ENCODE data around the gene SLC49A3.

The SLC49A3 gene

DNA sequence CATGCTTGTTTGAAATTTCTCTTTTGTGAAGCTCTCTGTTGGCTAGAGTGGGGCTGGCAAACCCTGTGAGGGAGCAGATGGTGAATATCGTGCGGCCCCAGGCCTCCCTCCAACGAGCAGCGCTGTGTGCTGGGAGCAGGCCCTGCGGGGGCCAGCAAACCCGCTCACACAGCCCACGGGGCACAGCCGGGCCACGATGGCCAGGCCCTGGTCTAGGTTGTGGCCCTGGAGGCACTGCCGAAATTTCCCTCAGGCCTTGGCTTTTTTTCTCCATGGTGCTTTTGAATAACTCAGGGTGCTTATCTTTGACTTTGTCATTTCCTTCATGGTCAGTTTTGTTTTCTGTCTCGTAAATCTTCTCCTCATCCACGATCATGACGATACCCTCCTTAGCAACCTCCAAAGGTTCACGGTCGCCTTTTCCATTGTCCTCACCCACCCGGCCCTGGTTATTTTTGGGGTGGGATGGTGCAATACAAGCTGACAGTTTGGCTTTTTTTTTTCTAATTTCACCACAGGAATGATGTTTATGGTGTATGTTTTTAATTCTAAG lies 37.4 kb upstream of the SLC49A3 start:
- DNase-seq (ENCODE audit: low read depth): peak; percentile 85
- H3K4me3 ChIP-seq (ENCODE audit: low read length): peak overlapping the region; percentile 44
- TF ChIP-seq, protein P1, sequence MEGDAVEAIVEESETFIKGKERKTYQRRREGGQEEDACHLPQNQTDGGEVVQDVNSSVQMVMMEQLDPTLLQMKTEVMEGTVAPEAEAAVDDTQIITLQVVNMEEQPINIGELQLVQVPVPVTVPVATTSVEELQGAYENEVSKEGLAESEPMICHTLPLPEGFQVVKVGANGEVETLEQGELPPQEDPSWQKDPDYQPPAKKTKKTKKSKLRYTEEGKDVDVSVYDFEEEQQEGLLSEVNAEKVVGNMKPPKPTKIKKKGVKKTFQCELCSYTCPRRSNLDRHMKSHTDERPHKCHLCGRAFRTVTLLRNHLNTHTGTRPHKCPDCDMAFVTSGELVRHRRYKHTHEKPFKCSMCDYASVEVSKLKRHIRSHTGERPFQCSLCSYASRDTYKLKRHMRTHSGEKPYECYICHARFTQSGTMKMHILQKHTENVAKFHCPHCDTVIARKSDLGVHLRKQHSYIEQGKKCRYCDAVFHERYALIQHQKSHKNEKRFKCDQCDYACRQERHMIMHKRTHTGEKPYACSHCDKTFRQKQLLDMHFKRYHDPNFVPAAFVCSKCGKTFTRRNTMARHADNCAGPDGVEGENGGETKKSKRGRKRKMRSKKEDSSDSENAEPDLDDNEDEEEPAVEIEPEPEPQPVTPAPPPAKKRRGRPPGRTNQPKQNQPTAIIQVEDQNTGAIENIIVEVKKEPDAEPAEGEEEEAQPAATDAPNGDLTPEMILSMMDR (conservative IDR thresholded peaks at IDR 0.05; ENCODE audit: low read length): no peak

DNA sequence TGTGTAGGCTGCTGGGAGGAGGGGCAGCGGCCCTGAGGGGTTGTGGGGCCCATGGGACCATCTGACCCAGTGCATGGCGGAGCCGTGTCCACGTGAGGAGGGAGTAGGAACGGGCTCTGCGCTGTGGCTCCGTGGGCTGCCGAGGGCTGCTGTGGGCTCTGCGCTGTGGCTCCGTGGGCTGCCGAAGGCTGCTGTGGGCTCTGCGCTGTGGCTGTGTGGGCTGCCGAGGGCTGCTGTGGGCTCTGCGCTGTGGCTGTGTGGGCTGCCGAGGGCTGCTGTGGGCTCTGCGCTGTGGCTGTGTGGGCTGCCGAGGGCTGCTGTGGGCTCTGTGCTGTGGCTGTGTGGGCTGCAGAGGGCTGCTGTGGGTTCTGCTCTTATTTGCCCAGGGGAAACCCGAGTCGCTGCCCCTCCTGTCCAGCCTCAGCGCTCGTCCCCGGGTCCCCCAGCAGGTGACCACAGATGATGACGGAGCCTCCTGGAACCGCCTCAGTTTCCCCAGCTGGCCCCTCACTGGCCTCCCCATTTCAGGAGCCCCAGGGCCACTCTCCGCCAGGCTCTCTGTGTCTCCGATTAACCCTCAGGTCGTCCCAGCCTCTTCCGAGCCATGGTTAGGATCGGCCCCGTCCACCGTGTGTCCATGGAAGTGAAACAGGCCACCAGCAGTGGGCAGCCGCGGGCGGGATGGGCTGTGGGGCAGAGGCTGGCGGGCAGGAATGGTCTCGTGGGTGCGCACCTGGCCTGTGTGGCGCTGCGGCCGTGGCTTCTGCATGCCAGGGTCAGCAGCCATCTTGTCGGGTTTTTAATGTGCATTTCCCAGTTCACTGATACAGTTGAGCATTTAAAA lies 36.7 kb upstream of the SLC49A3 start:
- TF ChIP-seq, protein P1 (conservative IDR thresholded peaks at IDR 0.05; ENCODE audit: low read length): no peak
- no peak for DNase-seq (ENCODE audit: low read depth)
- no peak overlapping the region; the same call in 1 of the 2 replicates for H3K4me3 ChIP-seq (ENCODE audit: low read length)

DNA sequence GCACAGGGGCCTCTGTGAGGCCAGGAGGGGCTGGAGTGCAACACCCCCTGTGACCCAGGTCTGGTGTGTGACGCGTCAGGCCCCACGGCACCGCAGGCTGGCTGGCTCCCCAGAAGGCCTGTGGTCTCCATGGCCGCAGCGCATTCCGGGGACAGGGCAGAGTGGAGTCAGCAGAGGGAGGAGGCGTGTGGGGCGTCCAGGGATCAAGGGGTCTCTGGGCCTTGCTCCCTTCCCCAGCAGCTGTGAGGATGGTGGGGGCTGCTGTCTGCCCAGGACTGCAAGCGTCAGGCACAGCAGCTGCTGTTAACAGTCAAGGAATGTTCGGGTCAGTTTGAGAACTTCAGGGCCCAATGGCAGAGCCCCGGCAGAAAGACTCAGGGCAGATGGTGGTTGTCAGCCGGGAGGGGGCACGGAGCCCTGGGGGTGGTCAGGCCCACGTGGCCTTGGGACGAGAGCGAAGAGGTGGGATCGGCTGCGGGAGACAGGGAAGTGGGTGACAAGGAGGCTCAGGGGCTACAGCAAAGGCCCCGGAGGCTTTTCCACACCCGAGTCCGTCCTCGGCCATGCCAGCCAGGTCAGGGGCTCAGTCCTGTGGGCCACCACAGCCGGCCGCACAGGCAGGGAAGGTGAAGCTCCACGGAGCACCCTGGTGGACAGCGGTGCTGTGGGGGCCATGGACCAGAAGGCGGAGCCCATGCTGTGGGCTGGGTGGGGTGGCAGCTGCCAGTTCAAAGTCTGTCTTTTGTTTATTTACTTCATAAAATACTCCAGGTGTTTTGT lies 35.0 kb upstream of the SLC49A3 start:
- no peak for DNase-seq (ENCODE audit: low read depth)
- TF ChIP-seq, protein P1 (conservative IDR thresholded peaks at IDR 0.05; ENCODE audit: low read length): no peak
- H3K4me3 ChIP-seq (ENCODE audit: low read length): no peak overlapping the region

DNA sequence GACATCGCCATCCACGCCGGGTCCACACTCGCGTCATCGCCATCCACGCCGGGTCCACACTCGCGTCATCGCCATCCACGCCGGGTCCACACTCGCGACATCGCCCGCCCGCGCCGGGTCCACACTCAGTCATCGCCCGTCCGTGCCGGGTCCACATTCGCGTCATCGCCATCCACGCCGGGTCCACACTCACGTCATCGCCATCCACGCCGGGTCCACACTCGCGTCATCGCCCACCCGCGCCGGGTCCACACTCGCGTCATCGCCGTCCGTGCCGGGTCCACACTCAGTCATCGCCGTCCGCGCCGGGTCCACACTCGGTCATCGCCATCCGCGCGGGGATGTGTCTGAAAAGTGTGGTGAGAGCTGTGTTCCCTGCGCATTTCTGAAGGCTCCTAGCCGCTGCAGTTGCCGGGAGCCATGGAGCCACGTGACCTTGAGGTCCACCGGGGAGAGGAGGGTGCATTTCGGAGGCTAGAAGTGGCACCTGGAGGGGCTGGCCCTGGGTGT lies 34.0 kb upstream of the SLC49A3 start:
- no peak for DNase-seq (ENCODE audit: low read depth)
- TF ChIP-seq, protein P1 (conservative IDR thresholded peaks at IDR 0.05; ENCODE audit: low read length): no peak

DNA sequence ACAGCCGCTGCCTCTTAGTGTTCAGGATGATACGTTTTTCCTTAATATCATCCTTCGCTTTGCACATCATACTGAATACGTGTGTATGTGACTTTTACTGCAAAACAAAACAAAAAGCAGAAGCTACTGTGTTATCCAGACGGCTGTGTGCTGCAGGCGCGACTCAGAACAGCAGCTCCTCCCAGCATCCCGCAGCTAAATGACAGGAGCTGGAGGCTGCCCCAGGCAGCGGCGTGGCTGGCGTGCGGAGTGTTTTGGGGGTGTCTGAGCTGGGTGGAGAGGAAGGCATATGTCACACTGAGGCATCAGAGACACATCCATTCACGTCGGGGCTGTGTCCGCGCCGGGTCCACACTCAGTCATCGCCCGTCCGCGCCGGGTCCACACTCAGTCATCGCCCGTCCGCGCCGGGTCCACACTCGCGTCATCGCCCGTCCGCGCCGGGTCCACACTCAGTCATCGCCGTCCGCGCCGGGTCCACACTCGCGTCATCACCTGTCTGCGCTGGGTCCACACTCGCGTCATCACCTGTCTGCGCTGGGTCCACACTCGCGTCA lies 33.3 kb upstream of the SLC49A3 start:
- TF ChIP-seq, protein P1 (conservative IDR thresholded peaks at IDR 0.05; ENCODE audit: low read length): no peak
- DNase-seq (ENCODE audit: low read depth): no peak
- no peak overlapping the region for H3K4me3 ChIP-seq (ENCODE audit: low read length)

More for the DNA sequence above, 34.0 kb upstream of the SLC49A3 start:
- no peak overlapping the region for H3K4me3 ChIP-seq (ENCODE audit: low read length)

DNA sequence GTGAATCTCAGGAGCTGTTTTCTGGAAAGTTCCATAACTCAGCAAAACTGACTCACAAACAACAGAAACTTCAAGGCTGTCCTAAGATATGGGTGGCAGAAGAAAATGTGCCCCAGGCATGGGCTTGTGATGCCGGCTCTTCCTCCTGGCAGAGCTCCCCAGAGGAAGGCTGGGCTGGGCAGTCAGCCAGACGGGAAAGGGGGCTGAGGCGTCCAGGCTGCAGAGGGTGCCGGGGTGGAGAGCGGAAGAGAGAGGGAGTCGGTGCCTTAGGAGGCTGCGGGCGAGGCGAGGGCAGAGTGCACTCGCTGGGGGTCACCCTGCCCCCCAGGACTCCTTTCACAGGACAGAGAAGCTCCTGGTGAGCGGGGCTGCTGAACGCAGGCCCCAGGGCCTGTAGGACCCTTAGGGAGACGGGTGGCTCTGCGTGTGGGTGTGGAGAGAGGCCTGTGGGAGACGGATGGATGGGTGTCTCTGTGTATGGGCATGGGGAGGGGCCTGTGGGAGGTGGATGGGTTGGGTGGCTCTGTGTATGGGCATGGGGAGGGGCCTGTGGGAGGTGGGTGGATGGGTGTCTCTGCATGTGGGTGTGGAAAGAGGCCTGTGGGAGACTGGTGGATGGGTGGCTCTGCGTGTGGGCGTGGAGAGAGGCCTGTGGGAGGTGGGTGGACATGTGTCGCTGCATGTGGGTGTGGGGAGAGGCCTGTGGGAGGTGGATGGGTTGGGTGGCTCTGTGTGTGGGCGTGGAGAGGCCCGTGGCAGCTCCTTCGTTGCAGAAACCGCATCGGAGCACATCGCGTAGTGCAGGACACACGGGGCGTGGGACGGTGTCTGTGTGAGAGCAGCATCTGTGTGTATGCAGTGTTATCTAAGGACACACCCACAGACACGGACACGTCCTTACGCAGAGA lies 32.6 kb upstream of the SLC49A3 start:
- DNase-seq (ENCODE audit: low read depth): peak; percentile 31
- TF ChIP-seq, protein P1 (conservative IDR thresholded peaks at IDR 0.05; ENCODE audit: low read length): no peak
- no peak overlapping the region for H3K4me3 ChIP-seq (ENCODE audit: low read length)

Measured in AG10803 (cell line).